Stomach (tissue), 4 donors: Measurements from ENCODE around the gene C10orf90.

Source experiments
- POLR2A ChIP-seq, 4 donors: fragments of 450-650 bp; IDR thresholded peaks; one replicate each; pipeline ENCODE4 v1.6.1; 2016; ENCODE audit warnings: antibody characterized with exemption in 4 of 4, control low read depth in 2 of 4, mild to moderate bottlenecking in 1 of 4, moderate library complexity in 1 of 4
- POLR2AphosphoS5 ChIP-seq, 3 donors: sonication (generic); formaldehyde crosslinking; IDR thresholded peaks; one replicate each; pipeline ENCODE4 v1.6.1; 2016; ENCODE audit warnings: antibody characterized with exemption in 3 of 3
- TF ChIP-seq, protein P1 (sequence below), 7 experiments: fragments of 450-650 bp in 4 of 7; fragments of 200-600 bp in 3 of 7; sonication (generic) in 3 of 7; IDR thresholded peaks; one replicate each; pipeline ENCODE4 v1.5.1; 2016 to 2019; ENCODE audit warnings: antibody characterized with exemption in 7 of 7, control low read depth in 2 of 7, mild to moderate bottlenecking in 1 of 7

DNA sequence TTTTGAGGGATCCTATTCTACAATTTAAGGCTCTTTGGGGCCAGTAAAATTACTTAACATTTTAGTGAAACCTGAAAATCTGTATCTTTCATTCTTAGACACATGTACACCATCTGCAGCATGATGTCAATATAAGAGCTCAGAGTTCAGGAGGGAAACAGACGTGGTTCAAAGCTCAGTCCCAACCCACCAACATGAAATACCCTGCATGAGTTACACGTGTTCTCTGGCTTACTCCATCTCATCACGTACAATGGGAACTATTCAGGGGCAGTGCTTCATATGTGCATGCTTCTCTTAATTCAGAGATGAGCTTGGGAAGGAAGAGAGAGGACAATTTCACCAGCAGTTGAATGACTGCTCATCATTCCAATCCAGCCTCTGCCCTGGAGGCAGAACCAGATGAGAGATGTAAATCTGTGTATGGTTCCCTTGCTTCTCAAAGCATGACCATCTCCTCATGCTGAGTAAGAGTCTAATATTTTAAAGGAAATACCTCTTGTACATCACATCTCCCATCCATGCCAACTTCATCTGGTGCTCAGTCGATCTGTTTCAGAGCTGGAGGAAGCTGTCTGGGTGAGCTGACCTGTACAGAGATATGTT lies 253.2 kb downstream of the C10orf90 start:
- TF ChIP-seq, protein P1, sequence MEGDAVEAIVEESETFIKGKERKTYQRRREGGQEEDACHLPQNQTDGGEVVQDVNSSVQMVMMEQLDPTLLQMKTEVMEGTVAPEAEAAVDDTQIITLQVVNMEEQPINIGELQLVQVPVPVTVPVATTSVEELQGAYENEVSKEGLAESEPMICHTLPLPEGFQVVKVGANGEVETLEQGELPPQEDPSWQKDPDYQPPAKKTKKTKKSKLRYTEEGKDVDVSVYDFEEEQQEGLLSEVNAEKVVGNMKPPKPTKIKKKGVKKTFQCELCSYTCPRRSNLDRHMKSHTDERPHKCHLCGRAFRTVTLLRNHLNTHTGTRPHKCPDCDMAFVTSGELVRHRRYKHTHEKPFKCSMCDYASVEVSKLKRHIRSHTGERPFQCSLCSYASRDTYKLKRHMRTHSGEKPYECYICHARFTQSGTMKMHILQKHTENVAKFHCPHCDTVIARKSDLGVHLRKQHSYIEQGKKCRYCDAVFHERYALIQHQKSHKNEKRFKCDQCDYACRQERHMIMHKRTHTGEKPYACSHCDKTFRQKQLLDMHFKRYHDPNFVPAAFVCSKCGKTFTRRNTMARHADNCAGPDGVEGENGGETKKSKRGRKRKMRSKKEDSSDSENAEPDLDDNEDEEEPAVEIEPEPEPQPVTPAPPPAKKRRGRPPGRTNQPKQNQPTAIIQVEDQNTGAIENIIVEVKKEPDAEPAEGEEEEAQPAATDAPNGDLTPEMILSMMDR (IDR thresholded peaks at IDR 0.05): no peak
- TF ChIP-seq POLR2A (IDR thresholded peaks at IDR 0.05): no peak
- no peak for TF ChIP-seq POLR2AphosphoS5 (IDR thresholded peaks at IDR 0.05)
